ENCODE data around the gene TTC7B. TPM values are rescaled to one million over a fixed set of nuclear protein-coding genes. Genes with fewer than 3 reads are reported as not detected.
"Not testable (repeated sequence)": the region's sequence is repeated elsewhere in the genome, so short reads cannot be mapped to it uniquely, and the experiment has no call there.

Gene TTC7B, protein sequence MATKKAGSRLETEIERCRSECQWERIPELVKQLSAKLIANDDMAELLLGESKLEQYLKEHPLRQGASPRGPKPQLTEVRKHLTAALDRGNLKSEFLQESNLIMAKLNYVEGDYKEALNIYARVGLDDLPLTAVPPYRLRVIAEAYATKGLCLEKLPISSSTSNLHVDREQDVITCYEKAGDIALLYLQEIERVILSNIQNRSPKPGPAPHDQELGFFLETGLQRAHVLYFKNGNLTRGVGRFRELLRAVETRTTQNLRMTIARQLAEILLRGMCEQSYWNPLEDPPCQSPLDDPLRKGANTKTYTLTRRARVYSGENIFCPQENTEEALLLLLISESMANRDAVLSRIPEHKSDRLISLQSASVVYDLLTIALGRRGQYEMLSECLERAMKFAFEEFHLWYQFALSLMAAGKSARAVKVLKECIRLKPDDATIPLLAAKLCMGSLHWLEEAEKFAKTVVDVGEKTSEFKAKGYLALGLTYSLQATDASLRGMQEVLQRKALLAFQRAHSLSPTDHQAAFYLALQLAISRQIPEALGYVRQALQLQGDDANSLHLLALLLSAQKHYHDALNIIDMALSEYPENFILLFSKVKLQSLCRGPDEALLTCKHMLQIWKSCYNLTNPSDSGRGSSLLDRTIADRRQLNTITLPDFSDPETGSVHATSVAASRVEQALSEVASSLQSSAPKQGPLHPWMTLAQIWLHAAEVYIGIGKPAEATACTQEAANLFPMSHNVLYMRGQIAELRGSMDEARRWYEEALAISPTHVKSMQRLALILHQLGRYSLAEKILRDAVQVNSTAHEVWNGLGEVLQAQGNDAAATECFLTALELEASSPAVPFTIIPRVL
- polyA plus RNA-seq (2012; ENCODE audit: missing spikeins) = not detected

DNA sequence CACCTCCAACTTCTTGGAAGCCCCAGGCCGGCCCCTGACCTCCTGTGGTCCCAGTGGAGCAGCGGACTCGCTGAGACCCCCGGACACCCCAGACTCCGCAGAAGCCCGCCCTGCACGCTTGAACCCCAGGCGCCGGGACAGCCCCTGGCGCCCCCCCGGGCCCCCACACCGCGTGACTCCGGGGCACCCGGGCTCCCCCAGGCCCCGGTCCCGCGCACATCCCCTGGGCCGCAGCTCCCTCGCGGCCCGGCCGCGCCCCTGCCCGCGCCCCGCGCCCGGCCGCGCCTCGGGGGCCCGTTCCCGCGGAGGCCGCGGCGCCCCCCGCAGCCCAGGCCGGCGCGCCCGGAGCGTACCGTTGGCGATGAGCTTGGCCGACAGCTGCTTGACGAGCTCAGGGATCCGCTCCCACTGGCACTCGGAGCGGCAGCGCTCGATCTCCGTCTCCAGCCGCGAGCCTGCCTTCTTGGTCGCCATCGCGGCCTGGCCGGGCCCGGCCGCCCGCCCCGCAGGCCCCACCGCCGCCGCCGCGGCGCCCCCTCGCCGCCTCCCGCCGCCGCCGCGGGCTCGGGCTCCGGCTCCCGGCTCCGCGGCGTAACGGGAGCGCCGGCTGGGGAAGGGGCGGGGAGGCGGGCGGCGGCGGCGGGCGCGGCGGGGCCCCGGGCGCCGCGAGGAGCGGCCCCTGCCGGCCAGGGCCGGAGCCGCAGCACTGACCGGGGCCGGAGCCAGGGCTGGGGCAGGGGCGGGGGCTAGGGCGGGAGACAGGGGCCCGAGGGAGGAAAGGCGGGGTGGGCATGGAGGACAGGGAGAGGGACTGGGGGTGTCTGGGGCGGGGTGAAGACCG, at the start of gene TTC7B:
Gene TTC7B (minus strand): TSS at position 609 of the 841 bp plus-strand sequence. CDS start 135 bp downstream, at position 474.
- DNase-seq (ENCODE audit: insufficient read length) (peak; percentile 79), FAIRE-seq (no peak)
- TF ChIP-seq TAF1 (IDR thresholded peaks at IDR 0.05; ENCODE audit: borderline replicate concordance, low read depth, low read length) (no peak), POLR2AphosphoS5 (IDR thresholded peaks at IDR 0.05; ENCODE audit: low read depth, low read length) (no peak), POLR2A (IDR thresholded peaks at IDR 0.05; ENCODE audit: low read depth, low read length) (no peak)

DNA sequence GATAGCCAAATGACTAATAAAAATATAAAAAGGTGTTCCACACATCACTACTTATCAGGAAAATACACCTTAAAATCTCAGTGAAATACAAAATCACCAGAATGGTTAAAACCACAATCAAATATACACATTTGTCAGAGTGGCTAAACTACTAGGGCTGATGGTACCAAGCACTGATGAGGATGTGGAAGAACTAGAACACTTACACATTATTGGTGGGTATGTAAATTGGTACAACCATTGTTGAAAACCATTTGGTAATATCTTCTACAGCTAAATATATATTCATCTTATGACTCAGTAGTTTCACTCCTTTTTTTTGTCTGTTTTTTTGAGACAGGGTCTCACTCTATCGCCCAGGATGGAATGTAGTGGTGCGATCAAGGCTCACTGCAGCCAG, 48.5 kb upstream of the TTC7B start:
- TF ChIP-seq POLR2A (IDR thresholded peaks at IDR 0.05; ENCODE audit: low read depth, low read length) (no peak), TAF1 (IDR thresholded peaks at IDR 0.05; ENCODE audit: borderline replicate concordance, low read depth, low read length) (no peak), POLR2AphosphoS5 (IDR thresholded peaks at IDR 0.05; ENCODE audit: low read depth, low read length) (no peak)
- no peak for DNase-seq (ENCODE audit: insufficient read length)
- no peak for FAIRE-seq

DNA sequence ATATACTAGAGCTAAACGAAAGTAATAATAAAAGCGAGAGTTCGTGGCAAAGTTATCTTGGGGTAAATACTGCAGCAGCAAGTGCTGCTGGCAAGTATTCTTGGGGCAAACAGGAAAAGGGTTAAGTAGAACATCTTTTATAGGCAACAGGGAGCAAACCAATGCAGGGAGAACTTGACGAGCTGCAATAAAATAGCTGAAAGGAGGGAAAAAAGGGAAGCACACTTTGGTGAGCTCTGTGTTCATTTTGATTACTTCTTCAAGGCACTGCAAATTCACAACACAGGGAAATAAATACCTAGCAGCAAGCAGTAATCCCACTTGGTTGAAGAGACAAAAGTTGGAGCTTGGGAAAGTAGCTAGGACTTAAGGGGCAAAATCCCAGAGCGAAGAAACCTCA, 42.3 kb upstream of the TTC7B start:
- no peak for TF ChIP-seq TAF1 (IDR thresholded peaks at IDR 0.05; ENCODE audit: borderline replicate concordance, low read depth, low read length)
- no peak for TF ChIP-seq POLR2AphosphoS5 (IDR thresholded peaks at IDR 0.05; ENCODE audit: low read depth, low read length)
- TF ChIP-seq POLR2A (IDR thresholded peaks at IDR 0.05; ENCODE audit: low read depth, low read length) = no peak
- no peak for FAIRE-seq
- no peak for DNase-seq (ENCODE audit: insufficient read length)

DNA sequence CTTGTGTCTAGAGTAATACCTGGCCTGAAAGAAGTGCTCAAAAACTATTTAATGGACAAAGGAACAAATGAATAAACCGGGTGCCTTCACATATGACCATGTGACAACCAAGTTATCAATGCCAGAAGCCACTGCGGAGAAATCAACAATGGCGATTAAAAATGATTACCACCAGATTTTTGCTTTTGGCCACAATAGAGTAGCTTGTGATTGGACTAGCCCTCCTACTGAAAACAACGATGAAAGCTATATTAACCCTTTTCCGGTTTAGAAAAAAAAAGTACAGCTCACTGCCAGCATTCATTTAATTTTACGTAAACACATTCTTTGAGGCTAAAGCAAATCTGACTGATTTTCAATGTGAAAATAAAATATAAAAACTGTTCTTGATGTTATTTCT, 41.6 kb upstream of the TTC7B start:
- no peak for TF ChIP-seq POLR2AphosphoS5 (IDR thresholded peaks at IDR 0.05; ENCODE audit: low read depth, low read length)
- no peak for TF ChIP-seq POLR2A (IDR thresholded peaks at IDR 0.05; ENCODE audit: low read depth, low read length)
- no peak for TF ChIP-seq TAF1 (IDR thresholded peaks at IDR 0.05; ENCODE audit: borderline replicate concordance, low read depth, low read length)
- DNase-seq (ENCODE audit: insufficient read length) = no peak
- FAIRE-seq = no peak

DNA sequence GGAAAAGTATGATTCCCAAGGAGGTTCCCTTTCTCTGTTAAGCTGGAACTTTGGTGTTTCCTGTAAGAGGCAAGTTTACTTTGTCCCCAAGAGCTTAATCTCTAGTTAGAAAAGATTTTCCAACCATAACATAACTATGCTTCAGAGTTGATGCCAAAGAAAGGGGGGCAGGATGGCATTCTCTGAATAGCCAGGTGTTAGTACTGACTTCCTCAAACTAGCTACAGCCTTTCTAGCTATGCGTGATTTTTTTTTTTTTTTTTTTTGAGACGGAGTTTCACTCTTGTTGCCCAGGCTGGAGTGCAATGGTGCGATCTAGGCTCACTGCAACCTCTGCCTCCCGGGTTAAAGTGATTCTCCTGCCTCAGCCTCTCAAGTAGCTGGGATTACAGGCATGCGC, 39.9 kb upstream of the TTC7B start:
- DNase-seq (ENCODE audit: insufficient read length); FAIRE-seq: not testable (repeated sequence)

DNA sequence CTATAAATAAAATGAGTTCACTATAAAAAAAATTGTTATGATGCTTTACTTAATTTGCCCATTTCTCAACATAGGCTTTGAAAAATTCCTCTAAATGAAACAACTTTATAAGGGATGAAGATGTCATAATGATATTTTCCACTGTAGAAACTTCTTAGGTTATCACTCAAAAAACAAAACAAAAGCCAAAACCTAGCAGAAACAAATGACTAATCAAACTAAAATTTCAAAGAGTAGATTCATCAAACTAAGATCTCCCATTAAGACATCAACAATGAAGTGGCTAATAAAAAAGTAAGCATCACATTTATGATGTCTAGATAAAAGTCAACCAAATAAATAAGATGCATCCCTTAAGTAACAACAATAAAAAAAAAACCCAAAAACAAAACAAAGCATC, 36.9 kb upstream of the TTC7B start:
- no peak for DNase-seq (ENCODE audit: insufficient read length)
- TF ChIP-seq TAF1 (IDR thresholded peaks at IDR 0.05; ENCODE audit: borderline replicate concordance, low read depth, low read length) = no peak
- TF ChIP-seq POLR2A (IDR thresholded peaks at IDR 0.05; ENCODE audit: low read depth, low read length) = no peak
- TF ChIP-seq POLR2AphosphoS5 (IDR thresholded peaks at IDR 0.05; ENCODE audit: low read depth, low read length) = no peak
- FAIRE-seq = no peak

DNA sequence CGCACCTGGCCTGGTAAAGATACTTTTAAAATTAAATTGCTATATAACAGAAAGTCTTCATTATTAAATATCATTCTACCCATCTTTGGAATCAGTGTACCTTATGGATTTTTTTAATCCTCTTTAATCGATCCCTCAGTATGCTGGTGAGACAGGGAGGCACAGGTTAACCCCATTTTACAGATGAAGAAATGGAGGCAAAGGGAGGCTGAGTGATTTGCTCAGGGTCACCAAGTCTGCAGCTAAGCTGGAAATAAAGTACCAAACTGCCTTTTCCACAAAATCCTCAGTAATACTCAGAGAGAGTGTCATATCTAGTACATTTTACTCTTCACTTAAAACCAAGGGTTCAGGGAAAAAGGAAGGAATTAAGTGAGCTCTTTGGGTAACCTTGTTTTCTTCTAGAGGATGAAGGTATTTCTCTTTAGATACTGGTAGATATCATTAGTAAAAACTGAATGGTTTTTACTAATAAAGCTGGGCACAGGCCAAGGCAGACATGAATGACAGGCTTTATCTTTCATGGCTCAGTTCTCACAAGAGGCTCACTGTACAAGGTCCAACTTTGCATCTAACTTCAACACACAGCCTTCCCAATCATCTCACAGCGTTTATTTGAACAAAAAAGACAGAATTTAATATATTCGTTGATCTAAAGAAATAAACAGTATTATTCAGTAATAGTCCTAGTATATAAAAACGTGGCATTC, 35.3 kb upstream of the TTC7B start:
- DNase-seq (ENCODE audit: insufficient read length) = no peak
- FAIRE-seq = no peak
- TF ChIP-seq TAF1 (IDR thresholded peaks at IDR 0.05; ENCODE audit: borderline replicate concordance, low read depth, low read length) (no peak), POLR2AphosphoS5 (IDR thresholded peaks at IDR 0.05; ENCODE audit: low read depth, low read length) (no peak), POLR2A (IDR thresholded peaks at IDR 0.05; ENCODE audit: low read depth, low read length) (no peak)

DNA sequence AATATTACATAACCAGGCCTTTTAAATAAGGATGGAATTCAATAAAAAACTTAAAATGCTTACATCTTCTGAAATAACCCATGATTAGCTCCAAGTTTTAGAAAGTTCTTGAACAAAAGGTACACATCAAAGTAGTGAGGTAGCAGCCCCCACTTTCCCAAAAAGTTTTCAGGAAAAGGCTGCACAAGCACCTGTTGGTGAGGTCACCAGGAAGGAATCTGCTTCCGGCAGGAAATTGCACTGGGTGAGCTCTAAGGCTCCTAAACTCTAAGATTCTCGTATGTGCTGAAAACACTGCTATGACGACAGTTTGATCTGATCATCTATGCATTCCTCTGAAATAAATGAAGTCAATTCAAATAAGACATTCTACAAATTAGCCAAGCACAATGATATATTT, 34.3 kb upstream of the TTC7B start:
- no peak for FAIRE-seq
- TF ChIP-seq TAF1 (IDR thresholded peaks at IDR 0.05; ENCODE audit: borderline replicate concordance, low read depth, low read length) = no peak
- TF ChIP-seq POLR2AphosphoS5 (IDR thresholded peaks at IDR 0.05; ENCODE audit: low read depth, low read length) = no peak
- TF ChIP-seq POLR2A (IDR thresholded peaks at IDR 0.05; ENCODE audit: low read depth, low read length) = no peak

DNA sequence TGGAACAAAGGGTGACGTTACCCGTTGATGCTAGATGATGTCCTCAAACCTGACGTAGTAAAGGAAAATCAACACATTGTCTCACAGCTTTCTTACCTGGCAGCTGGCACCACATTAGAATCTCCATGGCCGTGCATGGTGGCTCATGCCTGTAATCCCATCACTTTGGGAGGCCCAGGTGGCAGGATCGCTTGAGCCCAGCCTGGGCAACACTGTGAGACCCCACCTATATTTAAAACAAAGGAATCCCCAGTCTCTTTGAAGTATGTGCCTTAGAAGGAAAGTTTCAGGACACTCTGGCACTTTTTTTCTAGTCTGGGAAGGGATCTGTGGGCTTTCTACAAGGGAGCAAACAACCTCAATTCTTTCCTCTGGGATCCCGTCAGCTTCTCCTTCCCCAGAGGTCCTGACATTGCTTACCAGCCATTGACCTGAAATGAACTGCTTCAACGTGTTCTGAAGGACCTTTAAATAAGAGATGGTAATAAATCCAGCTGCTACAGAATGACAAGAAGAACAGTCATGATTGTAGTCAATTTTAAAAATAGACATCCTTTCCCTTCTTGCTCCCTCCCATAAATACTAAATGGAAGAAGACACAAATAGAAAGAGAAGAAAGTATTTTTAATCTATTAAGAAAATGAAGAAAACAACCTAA, 33.7 kb upstream of the TTC7B start:
- FAIRE-seq (no peak), DNase-seq (ENCODE audit: insufficient read length) (no peak)
- TF ChIP-seq POLR2AphosphoS5 (IDR thresholded peaks at IDR 0.05; ENCODE audit: low read depth, low read length) (no peak), TAF1 (IDR thresholded peaks at IDR 0.05; ENCODE audit: borderline replicate concordance, low read depth, low read length) (no peak), POLR2A (IDR thresholded peaks at IDR 0.05; ENCODE audit: low read depth, low read length) (no peak)

More for the DNA sequence above, 34.3 kb upstream of the TTC7B start:
- DNase-seq (ENCODE audit: insufficient read length) = no peak
